22Rv1 (cell line): ENCODE data around the gene GAR1.

ENCODE experiments used
- CTCF ChIP-seq: fragments of 450-650 bp; IDR thresholded peaks from 2 replicates; pipeline ENCODE4 v1.5.1; 2017; ENCODE audit warnings: mild to moderate bottlenecking
- ZFX ChIP-seq: fragments of 450-650 bp; IDR thresholded peaks from 2 replicates; pipeline ENCODE4 v1.6.1; 2017; ENCODE audit warnings: antibody characterized with exemption, borderline replicate concordance

GRCh38 chr4:109870061-109870460 is 54.5 kb downstream of the GAR1 start:
- TF ChIP-seq CTCF (no peak), ZFX (no peak)
